Daoy (cell line): Measurements from ENCODE around the gene ALK. TPM values are rescaled to one million over a fixed set of nuclear protein-coding genes. Genes with fewer than 3 reads are reported as not detected.
"Not testable (repeated sequence)": the region's sequence is repeated elsewhere in the genome, so short reads cannot be mapped to it uniquely, and the experiment has no call there.

Source experiments
- DNase-seq: peaks from one replicate; pipeline ENCODE4 v3.0.0-alpha.2; 2015; ENCODE audit warnings: low read depth
- total RNA-seq: library from RNA; depleted of rRNA; stranded (reverse); fragments of >200 nt; shearing (Covaris generic); gene quantifications from 2 replicates; pipeline ENCODE4 v1.2.3, GENCODE V29; 2014

The ALK gene
- total RNA-seq, 1 experiment from 2014 or later: 0.11 TPM

DNA sequence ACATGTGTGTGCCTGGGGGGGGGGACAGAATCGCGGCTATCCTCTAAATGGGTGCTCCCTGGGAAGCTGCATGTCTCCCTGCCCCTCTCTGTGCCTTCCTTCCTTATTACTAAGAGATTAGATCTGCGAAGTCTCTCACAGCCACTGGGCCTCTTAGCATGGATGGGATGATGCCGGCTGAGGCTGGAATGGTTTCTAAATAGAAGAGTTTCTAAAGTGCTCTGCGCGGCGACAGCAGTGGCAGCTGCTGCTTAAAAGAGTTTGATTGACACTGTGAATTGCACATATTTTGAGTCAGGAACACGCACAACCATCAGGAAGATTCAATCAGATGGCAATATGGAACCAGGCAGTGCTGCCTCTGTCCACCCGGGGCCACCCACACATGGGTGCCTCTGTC, 642.4 kb downstream of the ALK start:
- no peak for DNase-seq

DNA sequence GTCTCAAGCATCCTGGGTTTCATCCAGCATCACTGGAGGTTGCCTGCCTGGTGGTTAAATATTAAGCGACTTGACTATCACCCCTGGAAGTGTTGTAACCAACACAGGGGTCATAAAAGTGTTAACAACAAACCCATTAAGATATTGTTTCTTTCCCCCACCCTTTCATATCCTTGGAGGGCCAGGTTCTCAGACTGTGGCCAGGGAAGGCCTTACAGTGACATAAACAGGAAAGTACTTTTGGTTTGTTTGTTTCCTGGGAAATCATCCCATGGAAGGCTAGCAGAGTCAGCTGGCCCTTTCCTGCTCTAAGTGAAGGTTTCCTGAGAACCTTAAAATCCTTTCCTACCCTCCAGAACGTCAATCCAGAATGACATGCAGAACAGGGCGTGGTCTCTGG, 645.2 kb downstream of the ALK start:
- no peak for DNase-seq

DNA sequence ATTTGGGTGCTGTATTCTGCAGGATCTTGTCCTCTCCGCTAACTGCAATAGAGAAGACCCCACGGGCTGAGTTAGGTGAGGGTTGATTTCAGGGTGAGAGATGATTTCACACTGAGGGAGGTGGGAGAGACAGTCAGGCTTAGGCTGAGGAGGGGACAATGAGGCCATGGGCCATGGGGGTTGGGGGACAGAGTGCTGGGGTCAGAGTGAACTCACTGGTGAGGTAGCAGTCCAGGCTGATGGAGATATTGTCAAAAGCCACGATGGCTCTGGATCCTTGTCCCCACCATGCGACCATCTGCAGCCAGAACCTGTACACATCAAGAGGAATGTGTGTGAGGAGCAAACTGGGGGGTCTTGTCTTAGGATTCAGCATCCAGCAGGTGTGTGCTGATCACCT, 646.2 kb downstream of the ALK start:
- DNase-seq: no peak

DNA sequence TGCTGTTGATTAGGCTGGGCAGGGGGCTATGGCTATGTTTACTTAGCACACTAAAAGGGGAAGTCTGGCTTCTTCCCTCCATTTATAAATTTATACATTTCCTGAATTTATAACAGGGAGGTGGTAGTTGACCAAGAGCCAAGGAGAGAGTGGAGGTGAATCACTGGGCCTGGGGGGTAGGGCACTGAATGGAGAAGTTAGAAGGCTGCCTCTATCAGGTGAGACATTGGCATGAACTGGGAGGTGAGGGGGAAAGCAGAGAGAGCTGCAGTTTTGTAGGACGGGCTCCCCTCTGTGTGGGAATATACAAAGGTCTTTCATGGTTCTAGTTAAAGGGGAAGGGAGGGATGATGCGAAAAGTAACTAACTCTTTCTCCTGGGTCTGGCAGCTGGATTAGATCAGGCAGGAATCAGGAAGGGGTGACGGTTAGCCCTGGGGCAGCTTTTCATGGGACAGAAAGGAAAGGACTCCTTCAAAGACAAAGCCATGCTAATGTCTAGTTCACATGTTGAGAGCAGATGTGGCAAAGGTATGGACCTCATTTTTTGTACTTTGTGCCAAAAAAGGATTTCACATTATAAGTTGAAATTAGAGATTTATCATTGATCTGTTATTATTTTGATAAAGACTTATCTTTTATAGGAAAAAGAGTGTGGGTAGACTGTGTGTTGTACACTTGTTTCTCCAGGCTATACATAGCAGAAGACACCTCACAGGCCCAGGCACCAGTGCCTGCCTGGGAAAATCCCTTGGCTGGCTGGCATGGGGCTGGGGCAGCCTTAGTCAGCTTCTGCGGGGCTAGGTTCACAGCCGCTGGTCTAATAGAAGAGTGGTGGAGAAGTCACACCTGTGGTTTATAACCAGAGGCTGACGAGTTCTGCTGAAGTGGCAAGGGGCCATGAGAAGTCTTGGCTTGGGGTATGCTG, 647.4 kb downstream of the ALK start:
- peak; percentile 75 for DNase-seq

GRCh38 chr2:29273004-29273684, 648.2 kb downstream of the ALK start:
- peak; percentile 20 for DNase-seq

- no peak for DNase-seq
Observed at GRCh38 chr2:29272311-29272710, 649.1 kb downstream of the ALK start.

DNA sequence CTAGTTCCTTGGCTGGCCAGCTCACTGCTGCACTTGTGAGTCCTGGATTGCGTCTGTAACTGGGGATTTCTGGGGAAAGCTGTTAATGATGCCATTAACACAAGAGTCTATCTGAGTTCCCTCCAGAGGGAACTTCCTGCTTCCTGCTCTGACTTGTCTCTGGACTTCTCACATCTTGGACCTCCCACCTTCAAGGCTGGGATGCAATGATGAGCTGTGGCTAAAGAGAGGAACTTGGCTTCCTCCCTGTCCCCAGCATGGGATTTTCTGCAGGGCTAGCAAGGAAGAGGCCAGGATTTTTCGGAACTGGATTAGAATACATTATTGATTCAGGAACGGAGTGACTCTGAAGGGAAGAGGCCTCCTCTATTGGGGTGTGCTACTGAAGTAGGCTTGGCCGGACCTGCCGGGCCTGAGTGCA, 650.7 kb downstream of the ALK start:
- DNase-seq: no peak

DNA sequence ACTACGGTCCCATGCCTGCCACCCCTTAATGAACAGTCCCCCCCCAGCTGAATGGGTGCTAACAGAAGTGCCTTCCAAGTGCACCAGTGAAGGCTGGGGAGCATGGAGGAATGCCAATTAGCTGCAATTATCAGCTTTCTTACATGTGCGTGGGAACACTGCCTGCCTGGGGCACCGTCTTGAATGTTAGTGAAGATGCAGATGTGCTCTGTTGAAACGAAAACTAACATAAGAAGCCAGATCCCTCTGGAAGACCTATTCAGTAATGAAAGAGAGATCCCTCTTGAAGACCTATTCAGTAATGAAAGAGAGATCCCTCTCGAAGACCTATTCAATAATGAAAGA, 651.6 kb downstream of the ALK start:
- DNase-seq: no peak

- DNase-seq: no peak
Observed at GRCh38 chr2:29269095-29269764, 652.2 kb downstream of the ALK start.

DNA sequence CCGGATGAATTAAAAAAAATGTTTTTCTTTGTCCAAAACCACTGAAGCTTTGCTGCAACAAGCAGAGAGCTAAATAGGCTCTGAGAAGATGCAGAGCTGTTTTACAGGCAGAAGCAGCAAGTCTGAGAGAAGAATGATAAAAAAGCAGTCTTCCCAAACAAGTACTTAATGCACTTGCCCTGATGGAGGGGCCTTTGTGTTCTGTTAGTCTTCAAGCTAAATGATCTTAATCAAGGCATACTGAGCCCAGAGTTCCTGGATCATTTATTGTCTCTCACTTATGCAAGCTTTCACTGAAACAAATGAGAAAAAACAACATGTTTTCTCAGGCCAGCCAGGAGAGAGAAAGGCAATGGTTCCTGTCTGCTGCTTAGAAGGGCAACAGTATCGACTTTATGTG, 653.7 kb downstream of the ALK start:
- no peak for DNase-seq

- DNase-seq: no peak
Observed at GRCh38 chr2:29263886-29264285, 657.5 kb downstream of the ALK start.

DNA sequence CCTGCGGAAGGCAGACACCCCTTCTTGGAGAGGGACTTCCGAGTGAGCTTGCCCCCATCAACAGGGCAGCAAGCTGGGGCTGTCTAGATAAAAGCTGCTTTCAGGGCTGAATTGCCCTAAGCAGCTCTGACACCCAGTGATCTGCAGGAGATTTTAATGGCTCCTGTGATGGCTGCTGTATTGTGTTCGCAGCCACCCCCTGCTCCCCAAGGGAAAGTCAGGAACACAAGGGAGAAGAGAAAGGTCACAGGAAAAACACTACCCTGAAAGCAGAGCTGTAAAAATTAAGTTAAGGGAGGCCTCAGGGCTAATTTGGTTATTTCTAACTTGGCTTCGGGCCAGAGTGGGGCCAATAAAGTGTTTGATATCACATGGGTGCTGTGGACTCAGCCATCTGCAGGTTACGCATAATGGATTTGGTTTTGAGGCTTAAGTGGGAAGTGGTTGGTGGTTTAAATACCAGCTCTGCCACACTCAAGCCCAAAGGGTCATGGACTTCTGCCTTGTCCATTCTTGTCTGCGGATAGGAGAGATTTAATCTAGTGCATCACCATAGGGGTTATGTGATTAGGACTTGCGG, 658.6 kb downstream of the ALK start:
- peak; percentile 43 for DNase-seq

GRCh38 chr2:29261003-29261402, 660.4 kb downstream of the ALK start:
- no peak for DNase-seq

DNA sequence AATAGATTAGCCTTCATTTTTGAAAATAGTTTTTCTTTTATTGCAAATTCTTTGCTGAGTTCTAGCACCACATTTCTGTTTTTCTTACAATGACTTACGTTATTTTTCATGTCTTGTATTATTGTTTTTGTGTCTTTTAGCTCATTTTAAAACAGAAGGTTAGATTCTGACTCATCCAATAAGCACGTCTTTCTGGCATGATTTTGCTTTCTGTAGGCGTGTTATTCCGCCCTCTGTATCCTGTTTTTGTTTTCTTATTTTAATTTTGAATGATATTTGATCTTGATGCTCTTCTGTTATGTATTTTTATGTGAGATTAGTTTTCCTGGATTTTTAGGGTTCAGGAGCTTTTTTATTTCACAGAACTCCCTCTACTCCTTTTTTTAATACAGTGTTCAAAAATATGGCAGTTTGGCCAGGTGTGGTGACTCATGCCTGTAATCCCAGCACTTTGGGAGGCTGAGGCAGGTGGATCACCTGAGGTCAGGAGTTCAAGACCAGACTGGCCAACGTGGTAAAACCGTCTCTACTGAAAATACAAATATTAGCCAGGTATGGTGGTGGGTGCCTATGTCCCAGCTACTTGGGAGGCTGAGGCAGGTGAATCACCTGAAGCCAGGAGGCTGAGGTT, 661.1 kb downstream of the ALK start:
- DNase-seq: peak; percentile 28

GRCh38 chr2:29259221-29259620, 662.2 kb downstream of the ALK start:
- DNase-seq: no peak

GRCh38 chr2:29255004-29255403, 666.4 kb downstream of the ALK start:
- DNase-seq: no peak

DNA sequence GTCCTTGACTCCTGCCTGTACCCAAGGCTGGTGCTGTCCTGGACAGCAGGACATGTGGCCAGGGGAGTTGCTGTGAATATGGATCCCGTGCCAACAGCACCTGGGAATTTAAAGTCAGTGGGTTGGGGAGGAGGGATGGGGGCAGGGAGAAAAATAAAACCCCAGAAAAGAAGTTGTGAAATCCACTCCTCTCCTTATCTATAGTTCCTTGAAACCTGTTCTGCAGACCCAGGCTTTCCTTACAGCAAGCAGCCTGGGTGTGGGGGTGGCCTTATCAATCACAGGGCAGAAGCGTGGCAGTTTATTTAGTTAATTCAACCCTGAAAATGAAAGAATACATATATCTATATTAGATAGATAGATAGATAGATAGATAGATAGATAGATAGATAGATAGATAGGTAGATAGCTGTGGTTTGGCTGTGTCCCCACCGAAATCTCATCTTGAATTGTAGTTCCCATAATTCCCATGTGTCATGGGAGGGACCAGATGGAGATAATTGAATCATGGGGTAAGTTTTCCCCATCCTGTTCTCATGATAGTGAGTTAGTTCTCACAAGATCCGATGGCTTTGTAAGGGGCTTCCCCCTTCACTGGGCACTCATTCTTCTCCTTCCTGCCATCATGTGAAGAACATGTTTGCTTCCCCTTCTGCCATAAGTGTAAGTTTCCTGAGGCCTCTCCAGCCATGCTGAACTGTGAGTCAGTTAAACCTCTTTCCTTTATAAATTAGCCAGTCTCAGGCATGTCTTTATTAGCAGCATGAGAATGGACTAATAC, 667.7 kb downstream of the ALK start:
- not testable (repeated sequence) for DNase-seq

- DNase-seq: no peak
Observed at GRCh38 chr2:29253026-29253425, 668.4 kb downstream of the ALK start.

- DNase-seq: no peak
Observed at GRCh38 chr2:29251406-29251805, 670.0 kb downstream of the ALK start.

- no peak for DNase-seq
Observed at GRCh38 chr2:29250977-29251376, 670.4 kb downstream of the ALK start.

DNA sequence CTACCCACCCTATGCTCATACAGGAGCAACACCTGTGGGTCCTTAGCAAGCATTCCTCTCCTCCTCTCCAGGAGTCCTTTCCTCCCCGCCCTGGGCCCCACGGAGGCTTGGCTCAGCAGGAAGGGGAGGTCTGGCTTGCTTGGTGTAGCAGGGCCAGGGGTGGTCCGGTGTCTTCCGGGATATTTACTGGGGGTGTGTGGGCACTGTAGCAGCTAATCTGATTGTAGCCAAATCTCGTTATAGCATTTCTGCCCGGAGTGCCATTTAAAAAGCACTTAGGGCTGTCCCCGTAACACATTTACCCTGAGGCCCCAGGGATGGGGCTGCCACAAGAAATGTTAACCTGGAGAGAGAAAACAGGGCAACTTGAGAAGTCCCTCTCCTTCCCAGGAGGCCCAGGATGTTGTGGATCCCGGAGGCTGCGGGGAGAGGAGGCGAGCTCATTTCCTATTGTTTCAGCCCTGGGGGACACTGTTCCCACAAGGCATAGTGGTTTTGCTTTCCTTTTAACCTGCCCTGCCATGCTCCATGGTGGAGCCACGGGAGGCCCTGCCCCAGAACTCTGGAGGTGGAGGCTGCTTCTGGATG, 671.6 kb downstream of the ALK start:
- DNase-seq: peak; percentile 41
